H9 (cell line): ENCODE results near the gene TMEM131. TPM values are rescaled to one million over a fixed set of nuclear protein-coding genes. Genes with fewer than 3 reads are reported as not detected.

Experiments
- DNase-seq: peaks from one replicate; pipeline ENCODE4 v3.0.0-alpha.2; 2017
- H2AFZ ChIP-seq: one replicate; pipeline ENCODE4 v1.6.1; 2013; ENCODE audit warnings: mild to moderate bottlenecking, low read length, control low read depth, moderate library complexity
- H2AK5ac ChIP-seq: 2 replicates; pipeline ENCODE4 v1.6.1; 2013; ENCODE audit warnings: low read length, control low read depth, mixed read lengths; ENCODE audit not compliant: insufficient read length
- H2BK120ac ChIP-seq: one replicate; pipeline ENCODE4 v1.6.1; 2013; ENCODE audit warnings: low read depth, mild to moderate bottlenecking, low read length, control low read depth, inconsistent platforms; ENCODE audit not compliant: poor library complexity, severe bottlenecking
- H2BK12ac ChIP-seq: 2 replicates; pipeline ENCODE4 v1.6.1; 2013; ENCODE audit warnings: low read length, control low read depth, mixed read lengths, low read depth; ENCODE audit not compliant: insufficient read length
- H2BK15ac ChIP-seq: 2 replicates; pipeline ENCODE4 v1.6.1; 2013; ENCODE audit warnings: low read depth, low read length, control low read depth
- H2BK20ac ChIP-seq: one replicate; pipeline ENCODE4 v1.6.1; 2013; ENCODE audit warnings: low read depth, mild to moderate bottlenecking, low read length, control low read depth, inconsistent platforms; ENCODE audit not compliant: poor library complexity, severe bottlenecking
- H2BK5ac ChIP-seq: 2 replicates; pipeline ENCODE4 v1.6.1; 2013; ENCODE audit warnings: low read length, control low read depth, mixed read lengths; ENCODE audit not compliant: insufficient read length
- H3K14ac ChIP-seq: 2 replicates; pipeline ENCODE4 v1.6.1; 2013; ENCODE audit warnings: low read length, control low read depth; ENCODE audit not compliant: insufficient read depth
- H3K18ac ChIP-seq: 2 replicates; pipeline ENCODE4 v1.6.1; 2013; ENCODE audit warnings: low read depth, mild to moderate bottlenecking, mixed read lengths, low read length, control low read depth; ENCODE audit not compliant: insufficient read length
- H3K23ac ChIP-seq: 2 replicates; pipeline ENCODE4 v1.6.1; 2013; ENCODE audit warnings: low read length, control low read depth, mixed read lengths, low read depth; ENCODE audit not compliant: insufficient read length
- H3K23me2 ChIP-seq: 2 replicates; pipeline ENCODE4 v1.6.1; 2013; ENCODE audit warnings: low read depth, mild to moderate bottlenecking, mixed read lengths, low read length, control low read depth; ENCODE audit not compliant: insufficient read length, poor library complexity, severe bottlenecking
- H3K27ac ChIP-seq: 2 replicates; pipeline ENCODE4 v1.5.1; 2013; ENCODE audit warnings: low read length, control low read depth, mixed read lengths, low read depth; ENCODE audit not compliant: insufficient read length
- H3K27me3 ChIP-seq: 2 replicates; pipeline ENCODE4 v1.6.1; 2013; ENCODE audit warnings: low read length, control low read depth, inconsistent platforms; ENCODE audit not compliant: insufficient read depth
- H3K4ac ChIP-seq: 2 replicates; pipeline ENCODE4 v1.6.1; 2013; ENCODE audit warnings: low read depth, mild to moderate bottlenecking, control low read depth, inconsistent platforms, low read length, moderate library complexity
- H3K4me1 ChIP-seq: 2 replicates; pipeline ENCODE4 v1.6.1; 2013; ENCODE audit warnings: low read length, control low read depth, inconsistent platforms; ENCODE audit not compliant: insufficient read depth
- H3K4me2 ChIP-seq: 2 replicates; pipeline ENCODE4 v1.6.1; 2013; ENCODE audit warnings: low read length, control low read depth, mixed read lengths; ENCODE audit not compliant: insufficient read length, insufficient read depth
- H3K56ac ChIP-seq: 2 replicates; pipeline ENCODE4 v1.6.1; 2013; ENCODE audit warnings: low read depth, mild to moderate bottlenecking, mixed read lengths, low read length, control low read depth; ENCODE audit not compliant: insufficient read length
- H3K79me1 ChIP-seq: 2 replicates; pipeline ENCODE4 v1.6.1; 2013; ENCODE audit warnings: low read depth, mild to moderate bottlenecking, moderate library complexity, low read length, control low read depth, inconsistent platforms; ENCODE audit not compliant: insufficient read depth, poor library complexity, severe bottlenecking
- H3K79me2 ChIP-seq: 2 replicates; pipeline ENCODE4 v1.6.1; 2013; ENCODE audit warnings: low read length, control low read depth, inconsistent platforms; ENCODE audit not compliant: insufficient read depth
- H3K9ac ChIP-seq: 2 replicates; pipeline ENCODE4 v1.6.1; 2013; ENCODE audit warnings: low read length, control low read depth, mixed read lengths; ENCODE audit not compliant: insufficient read length; ENCODE audit errors: extremely low read depth
- H3K9me3 ChIP-seq: one replicate; pipeline ENCODE4 v1.6.1; 2013; ENCODE audit warnings: low read depth, low read length, inconsistent platforms; ENCODE audit not compliant: control insufficient read depth
- H3T11ph ChIP-seq: one replicate; pipeline ENCODE4 v1.6.1; 2013; ENCODE audit warnings: mild to moderate bottlenecking, low read length, control low read depth, inconsistent platforms
- H4K20me1 ChIP-seq: one replicate; pipeline ENCODE4 v1.6.1; 2013; ENCODE audit not compliant: control insufficient read depth, insufficient read length, insufficient read depth
- H4K5ac ChIP-seq: 2 replicates; pipeline ENCODE4 v1.6.1; 2013; ENCODE audit warnings: low read depth, mild to moderate bottlenecking, mixed read lengths, low read length, control low read depth; ENCODE audit not compliant: insufficient read length
- H4K8ac ChIP-seq: replicated peaks from 2 replicates; pipeline ENCODE4 v1.6.1; 2013; ENCODE audit warnings: low read length, control low read depth, mixed read lengths, low read depth; ENCODE audit not compliant: insufficient read length
- H4K91ac ChIP-seq: 2 replicates; pipeline ENCODE4 v1.6.1; 2013; ENCODE audit warnings: low read depth, mild to moderate bottlenecking, moderate library complexity, mixed read lengths, low read length, control low read depth; ENCODE audit not compliant: insufficient read length
- H3K27ac Mint-ChIP-seq, 3 experiments: 2 replicates in 2 of 3; 3 replicates in 1 of 3; pipeline ENCODE4 v1.8.0; 2020 to 2021; ENCODE audit warnings: mixed read lengths in 3 of 3, mild to moderate bottlenecking in 1 of 3, moderate library complexity in 1 of 3
- H3K27me3 Mint-ChIP-seq: 2 replicates; pipeline ENCODE4 v1.8.0; 2021; ENCODE audit warnings: low read depth, mild to moderate bottlenecking, moderate library complexity, mixed read lengths
- H3K36me3 Mint-ChIP-seq, 3 experiments: 2 replicates in 2 of 3; 3 replicates in 1 of 3; pipeline ENCODE4 v1.8.0; 2020 to 2021; ENCODE audit warnings: low read depth in 3 of 3, mixed read lengths in 3 of 3; ENCODE audit not compliant: insufficient read depth in 1 of 3
- H3K4me1 Mint-ChIP-seq, 2 experiments: 2 replicates each; pipeline ENCODE4 v1.8.0; 2020; ENCODE audit warnings: mixed read lengths in 2 of 2
- H3K4me3 Mint-ChIP-seq, 2 experiments: 2 replicates in 1 of 2; 3 replicates in 1 of 2; pipeline ENCODE4 v1.8.0; 2020 to 2021; ENCODE audit warnings: mild to moderate bottlenecking in 2 of 2, mixed read lengths in 2 of 2, moderate library complexity in 1 of 2
- H3K9me3 Mint-ChIP-seq, 2 experiments: 2 replicates in 1 of 2; 3 replicates in 1 of 2; pipeline ENCODE4 v1.8.0; 2020; ENCODE audit warnings: mild to moderate bottlenecking in 2 of 2, mixed read lengths in 2 of 2, moderate library complexity in 1 of 2
- WGBS: extraction: QIAGEN DNeasy Blood & Tissue Kit; methylation state at CpG from one replicate; pipeline ENCODE4 v1.1.7; 2013; ENCODE audit warnings: missing lambda C conversion rate, low lambda C conversion rate, mixed read lengths; ENCODE audit not compliant: insufficient read length; ENCODE audit errors: extremely low coverage; 5-methylcytosine and 5-hydroxymethylcytosine counted together
- total RNA-seq: library from RNA; stranded (reverse); gene quantifications from 2 replicates; pipeline ENCODE4 v1.2.1, GENCODE V29; 2021
- TF ChIP-seq, protein P1 (sequence below): fragments of 200-600 bp; sonication (generic); conservative IDR thresholded peaks from 3 replicates; pipeline ENCODE4 v1.8.0; 2021; ENCODE audit warnings: antibody characterized with exemption, mild to moderate bottlenecking

The TMEM131 gene
- total RNA-seq, 1 experiment from 2014 or later: 20.9 TPM

GRCh38 chr2:98004047-98004446, 8.3 kb upstream of the TMEM131 start:
- Histone ChIP-seq H2BK5ac (no peak overlapping the region), H2AK5ac (no peak overlapping the region), H2BK20ac (no peak overlapping the region), H3K4me1 (no peaks in the 10 kb centered on the region), H4K5ac (no peak overlapping the region), H2BK15ac (no peak overlapping the region), H3K79me1 (no peaks in the 10 kb centered on the region), H3K79me2 (0 out of 2 replicates have a peak, but pooled peaks cover 2% of the 10 kb centered on the region), H2BK120ac (no peak overlapping the region), H3K27ac (no peak overlapping the region), H3K18ac (no peak overlapping the region), H4K8ac (no peak overlapping the region), H2BK12ac (no peak overlapping the region), H3K56ac (no peak overlapping the region), H3K27me3 (no peaks in the 10 kb centered on the region), H3K23me2 (no peaks in the 10 kb centered on the region), H3K4ac (no peak overlapping the region), H2AFZ (no peak overlapping the region), H3K14ac (no peak overlapping the region), H3K9ac (no peak overlapping the region), H4K20me1 (no peaks in the 10 kb centered on the region), H4K91ac (no peak overlapping the region), H3K4me2 (no peak overlapping the region), H3T11ph (no peak overlapping the region), H3K9me3 (no peaks in the 10 kb centered on the region), H3K23ac (no peak overlapping the region)
- Mint-ChIP-seq H3K27me3 (peaks cover 3% of the 10 kb centered on the region; the same call in 1 of the 2 replicates), H3K27ac (no peak overlapping the region), H3K36me3 (no peaks in the 10 kb centered on the region), H3K4me1 (no peaks in the 10 kb centered on the region; a peak in 1 of 4 replicates), H3K9me3 (no peaks in the 10 kb centered on the region), H3K4me3 (no peak overlapping the region)
- TF ChIP-seq, protein P1, sequence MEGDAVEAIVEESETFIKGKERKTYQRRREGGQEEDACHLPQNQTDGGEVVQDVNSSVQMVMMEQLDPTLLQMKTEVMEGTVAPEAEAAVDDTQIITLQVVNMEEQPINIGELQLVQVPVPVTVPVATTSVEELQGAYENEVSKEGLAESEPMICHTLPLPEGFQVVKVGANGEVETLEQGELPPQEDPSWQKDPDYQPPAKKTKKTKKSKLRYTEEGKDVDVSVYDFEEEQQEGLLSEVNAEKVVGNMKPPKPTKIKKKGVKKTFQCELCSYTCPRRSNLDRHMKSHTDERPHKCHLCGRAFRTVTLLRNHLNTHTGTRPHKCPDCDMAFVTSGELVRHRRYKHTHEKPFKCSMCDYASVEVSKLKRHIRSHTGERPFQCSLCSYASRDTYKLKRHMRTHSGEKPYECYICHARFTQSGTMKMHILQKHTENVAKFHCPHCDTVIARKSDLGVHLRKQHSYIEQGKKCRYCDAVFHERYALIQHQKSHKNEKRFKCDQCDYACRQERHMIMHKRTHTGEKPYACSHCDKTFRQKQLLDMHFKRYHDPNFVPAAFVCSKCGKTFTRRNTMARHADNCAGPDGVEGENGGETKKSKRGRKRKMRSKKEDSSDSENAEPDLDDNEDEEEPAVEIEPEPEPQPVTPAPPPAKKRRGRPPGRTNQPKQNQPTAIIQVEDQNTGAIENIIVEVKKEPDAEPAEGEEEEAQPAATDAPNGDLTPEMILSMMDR: no peak
- DNase-seq: no peak
- WGBS: no CpG with 5 or more reads among the region's 2 CpGs
